Suppressor macrophage treated with lipopolysaccharide for 1 hour (primary cell): Measurements from ENCODE around the gene SLC25A17.
"Not testable (repeated sequence)": the region's sequence is repeated elsewhere in the genome, so short reads cannot be mapped to it uniquely, and the experiment has no call there.

Source experiments
- DNase-seq, 3 donors: peaks; one replicate each; pipeline ENCODE4 v3.0.0-alpha.2; 2020 to 2022

Gene SLC25A17

GRCh38 chr22:40751250-40751649 is 67.9 kb downstream of the SLC25A17 start:
- DNase-seq: no peak

DNA sequence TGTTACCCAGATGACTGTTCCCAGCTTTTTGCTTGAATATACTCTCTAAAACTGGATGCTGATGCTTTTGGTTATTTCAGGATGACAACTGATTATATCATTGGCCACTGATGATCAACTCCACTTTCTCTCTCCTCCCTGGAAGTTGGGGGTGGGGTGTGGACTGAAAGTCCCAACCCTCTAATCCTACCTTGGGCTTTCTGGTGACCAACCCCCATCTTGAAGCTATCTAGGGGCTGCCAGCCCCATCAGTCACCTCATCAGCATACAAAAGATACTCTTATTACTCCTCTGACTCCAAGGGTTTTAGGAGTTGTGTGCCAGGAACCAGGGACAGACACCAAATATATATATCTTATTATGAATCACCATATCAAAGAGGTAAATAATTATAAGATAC is 69.3 kb downstream of the SLC25A17 start:
- no peak for DNase-seq

GRCh38 chr22:40748388-40749355 is 70.5 kb downstream of the SLC25A17 start:
- DNase-seq: no peak

- no peak for DNase-seq
Observed at GRCh38 chr22:40747361-40747760, 71.8 kb downstream of the SLC25A17 start.

GRCh38 chr22:40746428-40747220 is 72.5 kb downstream of the SLC25A17 start:
- no peak for DNase-seq

DNA sequence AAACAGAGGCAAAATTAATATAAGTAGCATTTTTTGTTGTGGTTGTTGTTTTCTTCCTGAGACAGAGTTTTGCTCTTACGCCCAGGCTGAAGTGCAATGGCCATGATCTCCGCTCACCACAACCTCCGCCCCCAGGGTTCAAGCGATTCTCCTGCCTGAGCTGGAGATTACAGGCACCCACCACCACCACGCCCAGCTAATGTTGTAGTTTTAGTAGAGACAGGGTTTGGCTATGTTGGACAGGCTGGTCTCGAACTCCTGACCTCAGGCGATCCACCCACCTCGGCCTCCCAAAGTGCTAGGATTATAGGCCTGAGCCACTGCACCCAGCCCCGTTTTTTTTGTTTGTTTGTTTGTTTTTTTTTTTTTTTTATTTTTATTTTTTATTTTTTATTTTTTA is 75.4 kb downstream of the SLC25A17 start:
- no peak for DNase-seq

DNA sequence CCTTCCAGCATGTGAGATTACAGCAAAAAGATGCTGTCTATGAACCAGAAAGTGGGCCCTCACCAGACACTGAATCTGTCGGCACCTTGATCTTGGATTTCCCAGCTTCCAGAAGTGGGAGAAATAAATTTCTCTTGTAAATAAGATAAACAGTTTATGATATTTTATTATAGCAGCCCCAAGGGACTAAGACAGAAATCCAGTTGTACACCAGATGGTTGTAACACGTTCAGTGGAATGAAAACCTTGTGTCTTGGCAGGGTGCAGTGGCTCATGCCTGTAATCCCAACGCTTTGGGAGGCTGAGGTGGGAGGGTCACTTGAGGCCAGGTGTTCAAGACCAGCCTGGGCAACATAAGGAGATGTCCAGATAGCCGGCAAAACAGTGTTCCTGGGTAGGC is 78.0 kb downstream of the SLC25A17 start:
- DNase-seq: no peak

DNA sequence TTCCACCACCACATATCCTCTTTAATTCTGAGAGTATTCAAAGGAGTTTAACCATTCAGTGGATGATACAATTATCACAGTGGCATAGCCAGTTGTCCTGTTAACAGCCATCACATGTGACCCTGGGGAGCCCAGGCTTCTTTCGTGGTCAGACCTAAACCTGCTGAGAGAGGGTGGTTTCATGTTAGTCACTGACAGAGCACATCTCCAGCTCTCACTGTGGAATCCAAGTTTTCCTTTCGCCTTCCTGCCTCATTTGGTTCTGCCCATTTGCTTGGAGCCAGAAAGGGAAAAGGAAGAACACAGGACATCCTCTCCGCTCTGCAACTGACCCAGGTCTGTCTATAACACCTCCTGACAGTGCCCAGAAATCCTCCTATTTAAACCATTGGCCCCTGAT is 79.4 kb downstream of the SLC25A17 start:
- no peak for DNase-seq

DNA sequence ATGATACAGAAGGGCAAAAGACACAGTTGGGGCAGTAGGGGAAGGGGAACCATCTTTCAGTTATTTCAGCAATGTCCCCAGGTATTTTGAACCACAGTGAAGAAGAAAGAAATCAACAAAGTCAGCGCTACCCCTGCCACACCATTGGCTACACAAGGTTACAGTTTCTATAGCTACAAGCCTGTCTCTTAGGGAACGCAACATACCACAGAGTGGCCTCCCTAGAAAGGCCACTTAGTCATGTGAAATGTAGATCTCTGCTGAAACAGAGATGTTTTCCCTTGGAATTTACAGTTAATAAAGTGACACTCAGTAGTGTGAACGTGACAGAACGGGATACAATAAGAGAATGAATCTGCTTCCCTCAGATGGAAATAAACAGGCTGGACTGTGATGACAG is 85.2 kb downstream of the SLC25A17 start:
- DNase-seq: no peak

- DNase-seq: no peak
Observed at GRCh38 chr22:40732999-40733292, 86.2 kb downstream of the SLC25A17 start.

GRCh38 chr22:40729284-40729683 is 89.9 kb downstream of the SLC25A17 start:
- no peak for DNase-seq

DNA sequence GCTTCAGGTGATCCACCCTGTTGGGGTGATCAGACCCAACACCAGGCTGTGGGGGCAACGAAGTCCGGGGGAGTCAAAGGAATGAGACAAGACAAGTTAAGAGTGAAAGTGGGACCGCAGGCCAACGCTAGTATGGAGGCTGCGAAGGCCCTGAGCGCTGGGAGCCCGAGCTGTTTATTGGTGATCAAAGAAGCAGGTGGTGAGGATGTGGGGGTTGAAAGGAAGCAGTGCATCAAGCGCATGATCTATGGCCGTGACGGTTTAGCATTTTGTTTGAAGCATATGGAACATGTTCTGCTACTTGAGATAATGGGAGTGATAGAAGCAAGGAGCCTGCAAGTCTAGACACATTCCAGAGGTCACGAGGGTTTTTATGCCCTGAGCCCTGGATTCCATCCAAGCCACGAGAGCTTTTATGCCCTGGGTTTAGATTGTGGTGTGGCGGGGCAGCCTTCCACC is 90.4 kb downstream of the SLC25A17 start:
- no peak for DNase-seq

GRCh38 chr22:40727964-40728615 is 91.1 kb downstream of the SLC25A17 start:
- DNase-seq: no peak

DNA sequence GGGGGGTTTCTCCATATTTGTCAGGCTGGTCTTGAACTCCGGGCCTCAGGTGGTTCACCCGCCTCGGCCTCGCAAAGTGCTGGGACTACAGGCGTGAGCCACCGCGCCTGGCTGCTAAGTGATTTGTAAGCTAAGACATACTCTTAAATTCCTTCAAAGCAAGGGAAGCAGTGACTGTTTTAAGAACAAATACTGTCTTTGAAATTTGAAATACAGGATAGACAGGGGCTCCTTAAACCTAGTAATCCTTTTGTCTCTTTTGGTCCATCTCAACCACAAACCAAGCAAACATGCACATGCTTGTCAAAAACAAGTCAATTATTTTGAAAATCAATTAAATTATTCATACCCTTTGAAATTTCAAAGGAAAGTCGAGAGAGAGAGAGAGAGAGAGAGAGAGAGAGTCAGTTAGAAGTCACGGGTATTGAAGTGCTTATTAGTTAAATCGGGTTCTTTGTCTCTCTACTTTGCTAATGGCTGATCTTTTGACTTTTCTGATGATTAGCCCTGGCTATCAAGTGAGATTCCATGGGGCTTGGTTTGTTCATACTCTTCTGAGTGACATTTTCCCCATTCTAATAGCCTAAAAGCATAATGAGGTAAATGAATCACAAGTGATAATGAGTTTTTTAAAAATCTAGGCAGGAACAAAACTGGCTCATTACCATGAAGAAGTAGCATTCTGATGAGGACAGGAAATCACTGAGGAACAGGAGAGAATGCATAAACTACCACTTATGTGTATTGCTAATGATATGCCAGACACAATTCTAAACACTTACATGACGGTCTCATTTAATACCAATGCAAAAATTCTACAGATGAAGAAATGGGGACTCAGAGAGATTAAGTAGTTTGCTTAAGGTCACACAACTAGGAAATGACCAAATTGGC is 91.8 kb downstream of the SLC25A17 start:
- no peak for DNase-seq

DNA sequence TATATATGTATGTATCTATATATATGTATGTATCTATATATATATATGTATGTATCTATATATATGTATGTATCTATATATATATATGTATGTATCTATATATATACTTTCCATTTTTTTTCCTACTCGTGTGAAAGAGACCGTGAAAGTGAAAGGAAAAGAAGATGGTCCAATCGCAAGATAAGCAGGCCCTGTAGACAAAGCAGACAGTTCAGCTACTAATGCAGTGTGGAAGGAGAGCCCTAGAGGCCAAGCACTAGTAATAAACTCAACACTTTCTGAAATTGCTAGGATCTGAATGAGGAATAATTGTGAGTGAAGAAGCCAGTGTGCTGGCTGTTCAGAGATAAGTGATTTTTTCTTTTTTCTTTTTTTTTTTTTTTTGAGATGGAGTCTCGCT is 92.6 kb downstream of the SLC25A17 start:
- DNase-seq: peak; percentile 32 to 63 (median 42)

GRCh38 chr22:40723396-40723933 is 95.7 kb downstream of the SLC25A17 start:
- no peak for DNase-seq

DNA sequence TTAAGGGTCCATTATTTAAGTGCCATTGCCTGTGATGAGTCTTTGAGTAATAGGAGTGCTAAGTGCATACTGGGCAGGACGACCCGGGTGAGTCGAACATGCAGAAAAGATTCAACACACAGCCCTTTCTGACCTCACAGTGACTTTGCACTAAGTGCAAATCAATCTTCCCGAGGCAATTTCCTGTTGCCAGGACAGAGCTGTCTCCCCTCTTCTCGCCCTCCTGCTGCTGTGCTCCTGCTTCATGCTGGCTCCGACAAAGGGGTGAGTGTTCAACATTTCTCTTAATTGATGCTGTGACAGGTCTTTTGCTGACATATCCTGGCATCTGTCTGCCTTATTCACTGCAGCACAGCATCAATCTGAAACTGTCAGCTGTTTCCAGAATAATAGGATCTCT is 97.9 kb downstream of the SLC25A17 start:
- DNase-seq: peak in 1 of 3 donors; percentile 17

- peak in 1 of 3 donors; percentile 16 for DNase-seq
Observed at GRCh38 chr22:40720538-40721256, 98.4 kb downstream of the SLC25A17 start.

DNA sequence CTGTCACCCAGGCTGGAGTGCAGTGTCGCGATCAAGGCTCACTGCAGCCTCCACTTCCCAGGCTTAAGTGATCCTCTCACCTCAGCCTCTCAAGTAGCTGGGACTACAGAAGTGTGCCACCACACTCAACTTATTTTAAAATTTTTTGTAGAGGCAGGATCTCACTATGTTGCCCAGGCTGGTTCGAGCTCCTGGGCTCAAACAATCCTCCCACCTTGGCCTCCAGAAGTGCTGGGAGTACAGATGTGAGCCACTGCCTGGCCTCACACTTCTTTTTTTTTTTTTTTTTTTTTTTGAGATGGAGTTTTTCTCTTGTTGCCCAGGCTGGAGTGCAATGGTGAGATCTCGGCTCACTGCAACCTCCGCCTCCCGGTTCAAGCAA is 99.0 kb downstream of the SLC25A17 start:
- DNase-seq: not testable (repeated sequence)
